ENCODE data around the gene MESP1.

GRCh38 chr15:89770041-89770440 lies 19.0 kb upstream of the MESP1 start:
- TF ChIP-seq POLR2AphosphoS5 (IDR thresholded peaks at IDR 0.05; ENCODE audit: low read depth) = no peak
- no peak for TF ChIP-seq CTCF (IDR thresholded peaks at IDR 0.05; ENCODE audit: insufficient read depth, low read length)
- TF ChIP-seq, protein P1, sequence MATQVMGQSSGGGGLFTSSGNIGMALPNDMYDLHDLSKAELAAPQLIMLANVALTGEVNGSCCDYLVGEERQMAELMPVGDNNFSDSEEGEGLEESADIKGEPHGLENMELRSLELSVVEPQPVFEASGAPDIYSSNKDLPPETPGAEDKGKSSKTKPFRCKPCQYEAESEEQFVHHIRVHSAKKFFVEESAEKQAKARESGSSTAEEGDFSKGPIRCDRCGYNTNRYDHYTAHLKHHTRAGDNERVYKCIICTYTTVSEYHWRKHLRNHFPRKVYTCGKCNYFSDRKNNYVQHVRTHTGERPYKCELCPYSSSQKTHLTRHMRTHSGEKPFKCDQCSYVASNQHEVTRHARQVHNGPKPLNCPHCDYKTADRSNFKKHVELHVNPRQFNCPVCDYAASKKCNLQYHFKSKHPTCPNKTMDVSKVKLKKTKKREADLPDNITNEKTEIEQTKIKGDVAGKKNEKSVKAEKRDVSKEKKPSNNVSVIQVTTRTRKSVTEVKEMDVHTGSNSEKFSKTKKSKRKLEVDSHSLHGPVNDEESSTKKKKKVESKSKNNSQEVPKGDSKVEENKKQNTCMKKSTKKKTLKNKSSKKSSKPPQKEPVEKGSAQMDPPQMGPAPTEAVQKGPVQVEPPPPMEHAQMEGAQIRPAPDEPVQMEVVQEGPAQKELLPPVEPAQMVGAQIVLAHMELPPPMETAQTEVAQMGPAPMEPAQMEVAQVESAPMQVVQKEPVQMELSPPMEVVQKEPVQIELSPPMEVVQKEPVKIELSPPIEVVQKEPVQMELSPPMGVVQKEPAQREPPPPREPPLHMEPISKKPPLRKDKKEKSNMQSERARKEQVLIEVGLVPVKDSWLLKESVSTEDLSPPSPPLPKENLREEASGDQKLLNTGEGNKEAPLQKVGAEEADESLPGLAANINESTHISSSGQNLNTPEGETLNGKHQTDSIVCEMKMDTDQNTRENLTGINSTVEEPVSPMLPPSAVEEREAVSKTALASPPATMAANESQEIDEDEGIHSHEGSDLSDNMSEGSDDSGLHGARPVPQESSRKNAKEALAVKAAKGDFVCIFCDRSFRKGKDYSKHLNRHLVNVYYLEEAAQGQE (IDR thresholded peaks at IDR 0.05; ENCODE audit: insufficient replicate concordance, low read depth) = no peak
- TF ChIP-seq SPI1 (IDR thresholded peaks at IDR 0.05; ENCODE audit: borderline replicate concordance, low read depth) = no peak
